Hepatocyte (in vitro differentiated cells): Measurements from ENCODE around the gene TMEM192.

Experiments used
- EZH2 ChIP-seq: fragments of 200-600 bp; sonication (generic); IDR thresholded peaks from 2 replicates; pipeline ENCODE4 v1.6.1; 2016; ENCODE audit warnings: antibody characterized with exemption, mild to moderate bottlenecking, borderline replicate concordance
- TF ChIP-seq, protein P1 (sequence below): fragments of 200-600 bp; sonication (generic); IDR thresholded peaks from 2 replicates; pipeline ENCODE4 v1.5.1; 2016; ENCODE audit warnings: antibody characterized with exemption, mild to moderate bottlenecking; ENCODE audit not compliant: poor library complexity

DNA sequence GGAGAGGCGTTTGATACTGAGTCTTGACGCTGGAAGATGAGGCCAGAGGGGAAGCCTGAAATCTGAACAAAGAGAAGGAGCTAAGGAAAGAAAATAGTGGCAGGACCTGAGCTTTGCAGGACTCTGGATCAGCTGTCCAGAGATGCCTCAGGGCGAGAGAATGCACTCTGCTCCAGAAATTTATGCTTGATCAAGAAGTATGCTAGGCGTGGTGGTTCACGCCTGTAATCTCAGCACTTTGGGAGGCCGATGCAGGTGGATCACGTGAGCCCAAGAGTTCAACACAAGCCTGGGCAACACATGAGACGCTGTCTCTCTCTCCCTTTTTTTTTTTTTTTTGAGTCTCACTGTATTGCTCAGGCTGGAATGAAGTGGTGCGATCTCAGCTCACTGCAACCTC lies 57.1 kb downstream of the TMEM192 start:
- TF ChIP-seq, protein P1, sequence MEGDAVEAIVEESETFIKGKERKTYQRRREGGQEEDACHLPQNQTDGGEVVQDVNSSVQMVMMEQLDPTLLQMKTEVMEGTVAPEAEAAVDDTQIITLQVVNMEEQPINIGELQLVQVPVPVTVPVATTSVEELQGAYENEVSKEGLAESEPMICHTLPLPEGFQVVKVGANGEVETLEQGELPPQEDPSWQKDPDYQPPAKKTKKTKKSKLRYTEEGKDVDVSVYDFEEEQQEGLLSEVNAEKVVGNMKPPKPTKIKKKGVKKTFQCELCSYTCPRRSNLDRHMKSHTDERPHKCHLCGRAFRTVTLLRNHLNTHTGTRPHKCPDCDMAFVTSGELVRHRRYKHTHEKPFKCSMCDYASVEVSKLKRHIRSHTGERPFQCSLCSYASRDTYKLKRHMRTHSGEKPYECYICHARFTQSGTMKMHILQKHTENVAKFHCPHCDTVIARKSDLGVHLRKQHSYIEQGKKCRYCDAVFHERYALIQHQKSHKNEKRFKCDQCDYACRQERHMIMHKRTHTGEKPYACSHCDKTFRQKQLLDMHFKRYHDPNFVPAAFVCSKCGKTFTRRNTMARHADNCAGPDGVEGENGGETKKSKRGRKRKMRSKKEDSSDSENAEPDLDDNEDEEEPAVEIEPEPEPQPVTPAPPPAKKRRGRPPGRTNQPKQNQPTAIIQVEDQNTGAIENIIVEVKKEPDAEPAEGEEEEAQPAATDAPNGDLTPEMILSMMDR, result no peak
- no peak for TF ChIP-seq EZH2
